Spleen (tissue), 13 donors: ENCODE results near the gene UAP1. TPM values are rescaled to one million over a fixed set of nuclear protein-coding genes. Genes with fewer than 3 reads are reported as not detected.

Experiments used
- DNase-seq: peaks from one replicate; pipeline ENCODE4 v3.0.0-alpha.2; 2020
- H3K27ac ChIP-seq, 8 donors: fragments of 200-600 bp; sonication (generic) in 7 of 8; 1 replicate in 4 of 8; 2 replicates in 4 of 8; pipeline versions ENCODE4 v1.5.0 to v1.8.0; 2016 to 2021; ENCODE audit warnings: inconsistent platforms in 4 of 8, mild to moderate bottlenecking in 4 of 8, moderate library complexity in 1 of 8
- H3K27me3 ChIP-seq, 7 donors: fragments of 200-600 bp; sonication (generic) in 6 of 7; replicated peaks in 1 of 7; 1 replicate in 4 of 7; 2 replicates in 3 of 7; pipeline versions ENCODE4 v1.5.0 to v1.8.0; 2016 to 2021; ENCODE audit warnings: inconsistent platforms in 3 of 7, mild to moderate bottlenecking in 1 of 7
- H3K36me3 ChIP-seq, 6 donors: fragments of 200-600 bp; sonication (generic) in 5 of 6; 1 replicate in 4 of 6; 2 replicates in 2 of 6; pipeline versions ENCODE4 v1.5.0 to v1.8.0; 2016 to 2021; ENCODE audit warnings: inconsistent platforms in 2 of 6
- H3K4me1 ChIP-seq, 6 donors: fragments of 200-600 bp; sonication (generic) in 5 of 6; 1 replicate in 3 of 6; 2 replicates in 3 of 6; pipeline versions ENCODE4 v1.5.0 to v1.8.0; 2016 to 2021; ENCODE audit warnings: inconsistent platforms in 3 of 6
- H3K4me3 ChIP-seq, 8 donors: fragments of 200-600 bp; sonication (generic) in 7 of 8; 1 replicate in 4 of 8; 2 replicates in 4 of 8; pipeline versions ENCODE4 v1.5.0 to v1.8.0; 2016 to 2021; ENCODE audit warnings: inconsistent platforms in 4 of 8, mild to moderate bottlenecking in 4 of 8, moderate library complexity in 2 of 8
- H3K9me3 ChIP-seq, 8 donors: fragments of 200-600 bp; sonication (generic) in 7 of 8; 1 replicate in 4 of 8; 2 replicates in 4 of 8; pipeline versions ENCODE4 v1.5.0 to v1.8.0; 2016 to 2021; ENCODE audit warnings: inconsistent platforms in 4 of 8
- CTCF ChIP-seq, 11 experiments: fragments of 200-600 bp in 7 of 11; fragments of 450-650 bp in 4 of 11; sonication (generic) in 4 of 11; IDR thresholded peaks in 8 of 11; conservative IDR thresholded peaks in 3 of 11; 1 replicate in 7 of 11; 2 replicates in 4 of 11; pipeline versions ENCODE4 v1.4.0 to v1.8.0; 2016 to 2021; ENCODE audit warnings: antibody characterized with exemption in 11 of 11, inconsistent platforms in 4 of 11, mild to moderate bottlenecking in 1 of 11
- POLR2A ChIP-seq, 3 donors: fragments of 450-650 bp; IDR thresholded peaks; one replicate each; pipeline ENCODE4 v1.5.1; 2017; ENCODE audit warnings: antibody characterized with exemption in 3 of 3, mild to moderate bottlenecking in 1 of 3
- POLR2AphosphoS5 ChIP-seq, 3 donors: sonication (generic); formaldehyde crosslinking; IDR thresholded peaks; one replicate each; pipeline ENCODE4 v1.5.1; 2017; ENCODE audit warnings: antibody characterized with exemption in 3 of 3
- WGBS, 5 donors: extraction: QIAGEN DNeasy Blood & Tissue Kit in 3 of 5; methylation state at CpG; one replicate each; pipeline versions ENCODE4 v1.1.5 to v1.1.7; 2013 to 2018; 5-methylcytosine and 5-hydroxymethylcytosine counted together
- intact Hi-C: fragments of 100-400 bp; cut with DNase I; formaldehyde crosslinking; loops from one replicate; pipeline ENCODE4 v1.15.0; 2023; ENCODE audit warnings: low total_unique reads
- long read RNA-seq, 2 donors: transcript quantifications; one replicate each; lab custom pipeline, GENCODE V29; 2026
- polyA plus RNA-seq, 3 donors: library from polyadenylated mRNA; stranded (reverse); fragments of 200-250 nt; gene quantifications; one replicate each; pipeline ENCODE4 v1.2.1, GENCODE V29; 2013
- total RNA-seq, 7 donors: library from RNA; depleted of rRNA in 3 of 7; stranded (reverse); fragments of >200 nt in 3 of 7; fragmentation: NEBNext Ultra II Directional in 4 of 7; extraction: Animal tissue kit (Norgen Biotek cat#: 25700) in 4 of 7; gene quantifications; one replicate each; pipeline versions ENCODE4 v1.1.0 to v1.2.1, GENCODE V29; 2016 to 2021
- donor health status: healthy with polysubstance abuse.
- donor health status: DM: no; HTN: no; CAD: no; lungs with moderate emphysema.
- donor health status: DM: no; HTN: no; CAD: no.
- donor health status: Bipolar disorder and iron deficiency.
- donor health status: healthy.
- donor health status: DM: no; HTN: no; CAD: no.
- donor health status: DM: yes; HTN: yes; CAD: no.

The UAP1 gene
- total RNA-seq: 10 to 100 TPM; 19.1 to 48.3 (median 24.5) TPM
- polyA plus RNA-seq: 10 to 100 TPM; 13.1 to 18.5 (median 15.0) TPM
- long read RNA-seq, donor 1, transcript UAP1-201 (11 exons, 2,377 nt): major isoform, 5 of 7 reads
- long read RNA-seq, donor 1, partial matches to known transcripts: 0 of 7 reads
- long read RNA-seq, donor 1, other reads (novel, unspliced or antisense): 0 of 7 reads
- long read RNA-seq, donor 2, partial matches to known transcripts: 0 of 5 reads
- long read RNA-seq, donor 2, other reads (novel, unspliced or antisense): 0 of 5 reads

- peak within 1 kb of the TSS; percentile 87 to 95 (median 94) for H3K27ac ChIP-seq
- WGBS, 5 donors: 1 to 2% (median 1%) methylated on average over 35 to 69 of the region's 69 CpGs
- peaks cover 0 to 8% (median 0%) of the 10 kb centered on the region in 6 donors for H3K36me3 ChIP-seq
- no peaks in the 10 kb centered on the region for H3K27me3 ChIP-seq
- peaks cover 5 to 38% (median 28%) of the 10 kb centered on the region in 6 donors for H3K4me1 ChIP-seq
- intact Hi-C loops: no loop called here
- TF ChIP-seq CTCF (IDR thresholded peaks at IDR 0.05 in 8 of 11, conservative IDR thresholded peaks at IDR 0.05 in 3 of 11) (peak in 1 of 11 experiments; percentile 5), POLR2AphosphoS5 (IDR thresholded peaks at IDR 0.05) (peak; percentile 83 to 93 (median 89)), POLR2A (IDR thresholded peaks at IDR 0.05) (peak in 2 of 3 donors; percentile 79 to 87)
- no peak for DNase-seq
- peak within 1 kb of the TSS; percentile 59 to 86 (median 75) for H3K4me3 ChIP-seq
- H3K9me3 ChIP-seq: no peaks in the 10 kb centered on the region
These were observed at the start of gene UAP1 for GRCh38 chr1:162561616-162562469. UAP1 (plus strand) TSS chr1:162561722; CDS start chr1:162566069, 4,347 bp downstream.

GRCh38 chr1:162527314-162527713, 34.2 kb upstream of the UAP1 start:
- DNase-seq: no peak

GRCh38 chr1:162530307-162530987, 31.1 kb upstream of the UAP1 start:
- 64 to 74% (median 71%) methylated on average over 7 of the region's 7 CpGs for WGBS, 5 donors
- peak overlapping the region in 3 of 8 donors; percentile 13 to 38 (median 17) for H3K27ac ChIP-seq
- H3K36me3 ChIP-seq: peaks cover 0 to 40% (median 11%) of the 10 kb centered on the region in 6 donors
- no peaks in the 10 kb centered on the region for H3K9me3 ChIP-seq
- peaks cover 0 to 15% (median 2%) of the 10 kb centered on the region in 6 donors for H3K4me1 ChIP-seq
- H3K27me3 ChIP-seq: no peaks in the 10 kb centered on the region
- intact Hi-C loops: no loop called here
- DNase-seq: no peak
- TF ChIP-seq POLR2AphosphoS5 (IDR thresholded peaks at IDR 0.05): no peak
- TF ChIP-seq CTCF (IDR thresholded peaks at IDR 0.05 in 8 of 11, conservative IDR thresholded peaks at IDR 0.05 in 3 of 11): no peak
- TF ChIP-seq POLR2A (IDR thresholded peaks at IDR 0.05): no peak
- no peak overlapping the region for H3K4me3 ChIP-seq

More at GRCh38 chr1:162527314-162527713, 34.2 kb upstream of the UAP1 start:
- intact Hi-C loops: no loop called here
- no peaks in the 10 kb centered on the region for H3K9me3 ChIP-seq
- no peak overlapping the region for H3K27ac ChIP-seq
- no peak for TF ChIP-seq POLR2A (IDR thresholded peaks at IDR 0.05)
- no peak for TF ChIP-seq POLR2AphosphoS5 (IDR thresholded peaks at IDR 0.05)
- no peak for TF ChIP-seq CTCF (IDR thresholded peaks at IDR 0.05 in 8 of 11, conservative IDR thresholded peaks at IDR 0.05 in 3 of 11)
- H3K4me1 ChIP-seq: peaks cover 0 to 15% (median 2%) of the 10 kb centered on the region in 6 donors
- H3K27me3 ChIP-seq: no peaks in the 10 kb centered on the region
- no peak overlapping the region for H3K4me3 ChIP-seq
- H3K36me3 ChIP-seq: peaks cover 0 to 72% (median 38%) of the 10 kb centered on the region in 6 donors
